Thoracic aorta (tissue), 2 donors: ENCODE measurements around the gene ANKAR. TPM values are rescaled to one million over a fixed set of nuclear protein-coding genes. Genes with fewer than 3 reads are reported as not detected.
"Not testable (repeated sequence)": the region's sequence is repeated elsewhere in the genome, so short reads cannot be mapped to it uniquely, and the experiment has no call there.

ENCODE experiments used
- ATAC-seq: fragments of 150-250 bp; one replicate; pipeline ENCODE4 v1.8.0; 2017; ENCODE audit warnings: low read depth; ENCODE audit not compliant: insufficient number of reproducible peaks, low FRiP score
- DNase-seq: peaks from one replicate; pipeline ENCODE4 v3.0.0-alpha.2; 2020; ENCODE audit warnings: low spot score
- H3K27ac ChIP-seq, 2 donors: fragments of 200-600 bp; sonication (generic); 1 replicate in 1 of 2; 2 replicates in 1 of 2; pipeline ENCODE4 v1.5.1; 2016; ENCODE audit warnings: mild to moderate bottlenecking in 2 of 2, moderate library complexity in 2 of 2
- H3K27me3 ChIP-seq: fragments of 200-600 bp; sonication (generic); replicated peaks from 2 replicates; pipeline ENCODE4 v1.6.0; 2016; ENCODE audit warnings: mild to moderate bottlenecking; ENCODE audit not compliant: insufficient read depth
- H3K36me3 ChIP-seq: fragments of 200-600 bp; sonication (generic); one replicate; pipeline ENCODE4 v1.5.1; 2016
- H3K4me1 ChIP-seq, 2 donors: fragments of 200-600 bp; sonication (generic); 1 replicate in 1 of 2; 2 replicates in 1 of 2; pipeline versions ENCODE4 v1.5.1 to v1.6.0; 2016; ENCODE audit warnings: low read depth in 2 of 2, mild to moderate bottlenecking in 1 of 2; ENCODE audit not compliant: control insufficient read depth in 1 of 2
- H3K4me3 ChIP-seq: fragments of 200-600 bp; sonication (generic); 2 replicates; pipeline ENCODE4 v1.5.1; 2016; ENCODE audit warnings: mild to moderate bottlenecking
- H3K9me3 ChIP-seq: fragments of 200-600 bp; sonication (generic); 2 replicates; pipeline ENCODE4 v1.5.1; 2016
- CTCF ChIP-seq: fragments of 200-600 bp; sonication (generic); IDR thresholded peaks from one replicate; pipeline ENCODE4 v1.5.1; 2019; ENCODE audit warnings: antibody characterized with exemption
- total RNA-seq, 2 donors: library from RNA; depleted of rRNA; stranded (reverse); fragments of >200 nt; gene quantifications; one replicate each; pipeline versions ENCODE4 v1.1.0 to v1.2.3, GENCODE V29; 2016

ANKAR gene
- total RNA-seq, 2 donors from 2014 or later = 15.8 to 31.5 TPM

GRCh38 chr2:189651284-189651683 lies 23.2 kb upstream of the ANKAR start:
- no peaks in the 10 kb centered on the region for H3K36me3 ChIP-seq
- H3K9me3 ChIP-seq = no peaks in the 10 kb centered on the region
- H3K4me3 ChIP-seq = no peak overlapping the region
- peaks cover 5 to 11% of the 10 kb centered on the region in 2 donors for H3K4me1 ChIP-seq
- TF ChIP-seq CTCF = no peak
- H3K27ac ChIP-seq = no peak overlapping the region
- H3K27me3 ChIP-seq = no peaks in the 10 kb centered on the region
- no peak for DNase-seq
- ATAC-seq = no peak

GRCh38 chr2:189653464-189653863 lies 21.0 kb upstream of the ANKAR start:
- peaks cover 5 to 12% of the 10 kb centered on the region in 2 donors for H3K4me1 ChIP-seq
- not testable (repeated sequence) for H3K9me3 ChIP-seq, H3K27me3 ChIP-seq, H3K27ac ChIP-seq, H3K36me3 ChIP-seq, H3K4me3 ChIP-seq, DNase-seq, ATAC-seq

- no peak for TF ChIP-seq CTCF
- no peak for ATAC-seq
- Histone ChIP-seq H3K4me3 (no peak overlapping the region), H3K27me3 (no peaks in the 10 kb centered on the region), H3K4me1 (peaks cover 5 to 21% of the 10 kb centered on the region in 2 donors), H3K36me3 (no peaks in the 10 kb centered on the region), H3K9me3 (no peaks in the 10 kb centered on the region), H3K27ac (no peak overlapping the region)
- no peak for DNase-seq
These were observed 19.8 kb upstream of the ANKAR start for GRCh38 chr2:189654641-189655040.

GRCh38 chr2:189657867-189658266 lies 16.6 kb upstream of the ANKAR start:
- no peaks in the 10 kb centered on the region for H3K9me3 ChIP-seq
- ATAC-seq (no peak), DNase-seq (no peak)
- no peaks in the 10 kb centered on the region for H3K27me3 ChIP-seq
- no peaks in the 10 kb centered on the region for H3K36me3 ChIP-seq
- H3K4me1 ChIP-seq = peaks cover 14 to 32% of the 10 kb centered on the region in 2 donors
- TF ChIP-seq CTCF = no peak
- peak overlapping the region; percentile 2 to 65 for H3K27ac ChIP-seq
- peak overlapping the region; percentile 1 for H3K4me3 ChIP-seq

GRCh38 chr2:189658306-189659212 lies 15.9 kb upstream of the ANKAR start:
- ATAC-seq (no peak), DNase-seq (no peak)
- Histone ChIP-seq H3K36me3 (no peaks in the 10 kb centered on the region), H3K4me1 (peaks cover 14 to 37% of the 10 kb centered on the region in 2 donors), H3K9me3 (no peaks in the 10 kb centered on the region), H3K27me3 (no peaks in the 10 kb centered on the region), H3K27ac (peak overlapping the region; percentile 2 to 65), H3K4me3 (peak overlapping the region; percentile 1)
- TF ChIP-seq CTCF = no peak
